Metanephros (tissue), 1 donor: ENCODE data around the gene NEK2. TPM values are rescaled to one million over a fixed set of nuclear protein-coding genes. Genes with fewer than 3 reads are reported as not detected.

Experiments
- total RNA-seq: library from RNA; depleted of rRNA; stranded (reverse); fragments of >200 nt; gene quantifications from one replicate; pipeline ENCODE4 v1.2.3, GENCODE V29; 2014

Gene NEK2
- total RNA-seq, result 10.2 TPM

DNA sequence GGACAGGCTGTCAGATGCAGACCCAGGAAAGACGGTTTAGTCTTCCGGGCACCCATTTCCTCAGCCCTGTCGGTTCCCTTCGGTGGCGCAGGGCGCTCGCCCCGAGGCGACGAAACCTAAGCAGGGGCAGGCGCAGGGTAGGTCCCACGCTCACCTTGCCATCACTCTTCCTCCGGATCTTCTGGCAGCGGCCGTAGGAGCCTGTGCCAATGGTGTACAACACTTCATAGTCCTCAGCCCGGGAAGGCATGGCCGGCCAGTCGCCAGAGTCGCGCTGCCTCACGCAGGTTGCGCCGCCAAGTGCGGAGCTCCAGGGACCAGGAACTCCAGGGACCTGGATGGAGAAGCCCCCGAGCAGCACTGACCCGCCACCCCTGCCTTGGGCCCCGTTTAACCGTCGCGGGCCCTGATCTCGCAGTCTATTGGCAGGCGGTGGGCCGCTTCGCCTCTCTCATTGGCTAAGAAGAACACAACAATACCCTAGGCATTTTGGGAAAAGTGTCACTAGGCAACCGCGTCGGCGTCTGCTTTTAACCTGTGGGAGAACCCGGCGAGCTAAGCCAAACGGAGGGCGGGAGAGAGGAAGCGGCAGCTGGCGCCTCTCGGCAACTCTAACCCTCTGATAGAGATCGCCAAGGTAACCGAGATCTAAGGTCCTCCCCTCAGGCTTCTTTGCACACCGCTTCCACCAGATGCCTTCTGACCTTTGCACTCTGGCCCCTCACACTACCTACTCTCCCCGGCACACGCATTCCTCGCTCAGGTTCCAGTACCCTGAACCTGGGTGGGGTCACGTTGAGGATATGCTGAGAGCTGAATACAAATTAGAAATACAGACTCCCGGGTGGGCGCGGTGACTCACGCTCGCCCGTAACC, at the start of gene NEK2:
NEK2 (minus strand) TSS at position 392 of the 876 bp plus-strand sequence; CDS start at position 250, 142 bp downstream.

Other genes starting within 250 kb of the NEK2 start
- not detected for gene RD3, start 183.5 kb downstream of the NEK2 start, total RNA-seq
- gene SLC30A1, start 96.5 kb downstream of the NEK2 start, total RNA-seq, result 28.2 TPM
- gene LPGAT1, start 155.1 kb upstream of the NEK2 start, total RNA-seq, result 44.7 TPM